Fibroblast of pulmonary artery (primary cell): Measurements from ENCODE around the gene IL36G.

Source experiments
- DNase-seq: peaks from one replicate; pipeline ENCODE4 v3.0.0-alpha.2; 2010; ENCODE audit warnings: low read depth
- H3K4me3 ChIP-seq: replicated peaks from 2 replicates; pipeline ENCODE4 v1.5.1; 2011; ENCODE audit warnings: low read depth, mild to moderate bottlenecking, control low read depth, low read length, moderate library complexity
- TF ChIP-seq, protein P1 (sequence below): IDR thresholded peaks from 2 replicates; pipeline ENCODE4 v1.5.1; 2011; ENCODE audit warnings: mild to moderate bottlenecking, control low read depth, low read length, inconsistent platforms; ENCODE audit errors: missing control alignments

Gene IL36G

GRCh38 chr2:112941753-112942653 lies 35.8 kb upstream of the IL36G start:
- TF ChIP-seq, protein P1, sequence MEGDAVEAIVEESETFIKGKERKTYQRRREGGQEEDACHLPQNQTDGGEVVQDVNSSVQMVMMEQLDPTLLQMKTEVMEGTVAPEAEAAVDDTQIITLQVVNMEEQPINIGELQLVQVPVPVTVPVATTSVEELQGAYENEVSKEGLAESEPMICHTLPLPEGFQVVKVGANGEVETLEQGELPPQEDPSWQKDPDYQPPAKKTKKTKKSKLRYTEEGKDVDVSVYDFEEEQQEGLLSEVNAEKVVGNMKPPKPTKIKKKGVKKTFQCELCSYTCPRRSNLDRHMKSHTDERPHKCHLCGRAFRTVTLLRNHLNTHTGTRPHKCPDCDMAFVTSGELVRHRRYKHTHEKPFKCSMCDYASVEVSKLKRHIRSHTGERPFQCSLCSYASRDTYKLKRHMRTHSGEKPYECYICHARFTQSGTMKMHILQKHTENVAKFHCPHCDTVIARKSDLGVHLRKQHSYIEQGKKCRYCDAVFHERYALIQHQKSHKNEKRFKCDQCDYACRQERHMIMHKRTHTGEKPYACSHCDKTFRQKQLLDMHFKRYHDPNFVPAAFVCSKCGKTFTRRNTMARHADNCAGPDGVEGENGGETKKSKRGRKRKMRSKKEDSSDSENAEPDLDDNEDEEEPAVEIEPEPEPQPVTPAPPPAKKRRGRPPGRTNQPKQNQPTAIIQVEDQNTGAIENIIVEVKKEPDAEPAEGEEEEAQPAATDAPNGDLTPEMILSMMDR, result peak; percentile 98
- no peak overlapping the region for H3K4me3 ChIP-seq
- DNase-seq, result peak; percentile 86

GRCh38 chr2:112942654-112943002 lies 35.2 kb upstream of the IL36G start:
- no peak for DNase-seq
- H3K4me3 ChIP-seq, result no peak overlapping the region
- TF ChIP-seq, protein P1, result no peak

DNA sequence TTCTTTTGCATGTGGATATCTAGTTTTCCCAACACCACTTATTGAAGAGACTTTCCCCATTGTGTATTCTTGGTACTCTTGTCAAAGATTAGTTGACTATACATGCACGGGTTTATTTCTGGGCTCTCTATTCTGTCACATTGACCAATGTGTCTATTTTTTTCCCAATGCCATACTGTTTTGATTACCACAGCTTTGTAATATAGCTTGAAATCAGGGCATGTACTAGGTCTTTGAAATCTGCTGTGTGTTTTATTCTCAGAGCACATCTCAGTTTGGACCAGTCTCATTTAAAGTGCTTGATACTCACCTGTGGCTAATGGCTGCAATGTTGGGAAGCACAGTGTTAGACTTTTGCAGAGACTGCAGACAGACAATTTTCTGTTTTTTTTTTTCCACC lies 32.8 kb upstream of the IL36G start:
- TF ChIP-seq, protein P1, result no peak
- no peak for DNase-seq
- no peak overlapping the region for H3K4me3 ChIP-seq

GRCh38 chr2:112946086-112946485 lies 31.7 kb upstream of the IL36G start:
- TF ChIP-seq, protein P1, result no peak
- no peak for DNase-seq

DNA sequence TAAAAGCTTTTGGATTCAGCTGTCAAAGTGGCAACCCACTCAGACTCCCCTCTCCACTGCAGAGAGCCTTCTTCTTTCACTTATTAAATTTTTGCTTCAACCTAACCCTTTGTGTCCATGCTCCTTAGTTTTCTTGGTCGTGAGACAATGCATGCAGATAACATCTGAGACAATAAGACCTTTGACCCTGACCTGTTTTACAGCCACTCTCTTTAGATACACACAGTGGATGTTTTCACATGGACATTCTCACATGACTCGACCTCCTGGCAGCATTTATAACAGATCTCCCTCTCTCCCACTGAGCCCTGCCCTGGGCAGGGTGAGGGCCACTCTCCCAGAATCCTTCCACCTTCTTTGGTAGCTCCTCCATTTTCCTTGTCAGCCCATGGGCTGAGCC lies 30.4 kb upstream of the IL36G start:
- TF ChIP-seq, protein P1, result no peak
- DNase-seq, result no peak
- no peak overlapping the region for H3K4me3 ChIP-seq

More at GRCh38 chr2:112946086-112946485, 31.7 kb upstream of the IL36G start:
- H3K4me3 ChIP-seq, result no peak overlapping the region

GRCh38 chr2:112949456-112949855 lies 28.4 kb upstream of the IL36G start:
- no peak overlapping the region for H3K4me3 ChIP-seq

More at GRCh38 chr2:112949456-112949855, 28.4 kb upstream of the IL36G start:
- DNase-seq, result no peak
- TF ChIP-seq, protein P1, result no peak
